Endothelial cell (in vitro differentiated cells): ENCODE data around the gene COL5A1. TPM values are rescaled to one million over a fixed set of nuclear protein-coding genes. Genes with fewer than 3 reads are reported as not detected.

Experiments
- DNase-seq: peaks from one replicate; pipeline ENCODE4 v3.0.0; 2021; ENCODE audit warnings: low spot score
- H3K27ac Mint-ChIP-seq: one replicate; pipeline ENCODE4 v1.8.0; 2021; ENCODE audit warnings: mixed read lengths, inconsistent platforms; ENCODE audit not compliant: unreplicated experiment
- H3K27me3 Mint-ChIP-seq: one replicate; pipeline ENCODE4 v1.8.0; 2021; ENCODE audit warnings: mild to moderate bottlenecking, moderate library complexity, mixed read lengths, inconsistent platforms; ENCODE audit not compliant: unreplicated experiment
- H3K36me3 Mint-ChIP-seq: one replicate; pipeline ENCODE4 v1.8.0; 2021; ENCODE audit warnings: mild to moderate bottlenecking, low read depth, mixed read lengths, inconsistent platforms; ENCODE audit not compliant: unreplicated experiment
- H3K4me1 Mint-ChIP-seq: one replicate; pipeline ENCODE4 v1.8.0; 2021; ENCODE audit warnings: mild to moderate bottlenecking, mixed read lengths, inconsistent platforms; ENCODE audit not compliant: unreplicated experiment
- H3K4me3 Mint-ChIP-seq: one replicate; pipeline ENCODE4 v1.8.0; 2021; ENCODE audit warnings: mild to moderate bottlenecking, mixed read lengths, inconsistent platforms; ENCODE audit not compliant: unreplicated experiment
- H3K9me3 Mint-ChIP-seq: one replicate; pipeline ENCODE4 v1.8.0; 2021; ENCODE audit warnings: mixed read lengths, inconsistent platforms; ENCODE audit not compliant: unreplicated experiment
- CTCF ChIP-seq: fragments of 200-600 bp; sonication (generic); IDR thresholded peaks from one replicate; pipeline ENCODE4 v1.5.0; 2021; ENCODE audit warnings: antibody characterized with exemption; ENCODE audit not compliant: unreplicated experiment
- total RNA-seq: library from RNA; stranded (reverse); fragmentation: NEBNext Ultra II Directional; extraction: Animal tissue kit (Norgen Biotek cat#: 25700); gene quantifications from one replicate; pipeline ENCODE4 v1.2.1, GENCODE V29; 2021; ENCODE audit not compliant: unreplicated experiment

Gene COL5A1
- total RNA-seq, 1 donor from 2014 or later, result 24.3 TPM

- Mint-ChIP-seq H3K4me1 (peaks cover 4% of the 10 kb centered on the region), H3K27ac (no peak overlapping the region), H3K4me3 (no peak overlapping the region)
Measured at GRCh38 chr9:134720796-134721195, 79.2 kb downstream of the COL5A1 start.

GRCh38 chr9:134721344-134721743, 79.7 kb downstream of the COL5A1 start:
- no peak overlapping the region for H3K4me3 Mint-ChIP-seq
- H3K27me3 Mint-ChIP-seq, result peaks cover 6% of the 10 kb centered on the region
- no peaks in the 10 kb centered on the region for H3K36me3 Mint-ChIP-seq
- H3K4me1 Mint-ChIP-seq, result peaks cover 4% of the 10 kb centered on the region
- no peaks in the 10 kb centered on the region for H3K9me3 Mint-ChIP-seq
- no peak overlapping the region for H3K27ac Mint-ChIP-seq
- TF ChIP-seq CTCF, result no peak
- no peak for DNase-seq

More at GRCh38 chr9:134720796-134721195, 79.2 kb downstream of the COL5A1 start:
- no peak for DNase-seq
- H3K9me3 Mint-ChIP-seq, result no peaks in the 10 kb centered on the region
- peaks cover 6% of the 10 kb centered on the region for H3K27me3 Mint-ChIP-seq
- no peak for TF ChIP-seq CTCF
- no peaks in the 10 kb centered on the region for H3K36me3 Mint-ChIP-seq

- H3K36me3 Mint-ChIP-seq, result no peaks in the 10 kb centered on the region
- H3K9me3 Mint-ChIP-seq, result no peaks in the 10 kb centered on the region
- H3K27ac Mint-ChIP-seq, result no peak overlapping the region
- H3K27me3 Mint-ChIP-seq, result peaks cover 6% of the 10 kb centered on the region
- no peak for TF ChIP-seq CTCF
- H3K4me1 Mint-ChIP-seq, result peaks cover 4% of the 10 kb centered on the region
- H3K4me3 Mint-ChIP-seq, result no peak overlapping the region
- no peak for DNase-seq
Measured at GRCh38 chr9:134722120-134722701, 80.6 kb downstream of the COL5A1 start.

- H3K27ac Mint-ChIP-seq, result no peak overlapping the region
- no peaks in the 10 kb centered on the region for H3K9me3 Mint-ChIP-seq
- DNase-seq, result no peak
- peaks cover 4% of the 10 kb centered on the region for H3K4me1 Mint-ChIP-seq
- no peaks in the 10 kb centered on the region for H3K36me3 Mint-ChIP-seq
- TF ChIP-seq CTCF, result no peak
- no peak overlapping the region for H3K4me3 Mint-ChIP-seq
- H3K27me3 Mint-ChIP-seq, result peaks cover 6% of the 10 kb centered on the region
Measured at GRCh38 chr9:134723037-134723436, 81.4 kb downstream of the COL5A1 start.

- Mint-ChIP-seq H3K4me1 (peaks cover 4% of the 10 kb centered on the region), H3K36me3 (no peaks in the 10 kb centered on the region), H3K27me3 (peaks cover 6% of the 10 kb centered on the region), H3K4me3 (no peak overlapping the region), H3K27ac (no peak overlapping the region), H3K9me3 (no peaks in the 10 kb centered on the region)
- DNase-seq, result no peak
- no peak for TF ChIP-seq CTCF
Measured at GRCh38 chr9:134723491-134724190, 82.0 kb downstream of the COL5A1 start.
